Adrenal gland (tissue), 12 donors: Measurements from ENCODE around the gene SDK2. TPM values are rescaled to one million over a fixed set of nuclear protein-coding genes. Genes with fewer than 3 reads are reported as not detected.

Experiments used
- DNase-seq, 7 donors: peaks; one replicate each; pipeline ENCODE4 v3.0.0-alpha.2; 2019 to 2020
- H3K27ac ChIP-seq, 5 donors: fragments of 200-600 bp; sonication (generic) in 4 of 5; 1 replicate in 3 of 5; 2 replicates in 2 of 5; pipeline versions ENCODE4 v1.5.1 to v1.8.0; 2016 to 2020; ENCODE audit warnings: mild to moderate bottlenecking in 1 of 5
- H3K27me3 ChIP-seq: fragments of 200-600 bp; 2 replicates; pipeline ENCODE4 v1.8.0; 2021
- H3K36me3 ChIP-seq, 2 donors: fragments of 200-600 bp; replicated peaks in 1 of 2; 1 replicate in 1 of 2; 2 replicates in 1 of 2; pipeline versions ENCODE4 v1.5.1 to v1.8.0; 2018 to 2022
- H3K4me1 ChIP-seq, 2 donors: fragments of 200-600 bp; replicated peaks in 1 of 2; 1 replicate in 1 of 2; 2 replicates in 1 of 2; pipeline versions ENCODE4 v1.5.1 to v1.8.0; 2018 to 2021
- H3K4me3 ChIP-seq, 4 donors: fragments of 200-600 bp; sonication (generic) in 3 of 4; one replicate each; pipeline ENCODE4 v1.5.1; 2016 to 2018
- H3K9me3 ChIP-seq, 3 donors: fragments of 200-600 bp; sonication (generic) in 1 of 3; replicated peaks in 1 of 3; 1 replicate in 2 of 3; 2 replicates in 1 of 3; pipeline versions ENCODE4 v1.5.1 to v1.8.0; 2016 to 2021
- POLR2A ChIP-seq, 2 donors: fragments of 450-650 bp; IDR thresholded peaks; one replicate each; pipeline ENCODE4 v1.6.1; 2017; ENCODE audit warnings: antibody characterized with exemption in 2 of 2, mild to moderate bottlenecking in 2 of 2, moderate library complexity in 1 of 2
- WGBS, 4 donors: extraction: QIAGEN DNeasy Blood & Tissue Kit in 2 of 4; methylation state at CpG; one replicate each; pipeline versions ENCODE4 v1.1.5 to v1.1.7; 2013 to 2017; 5-methylcytosine and 5-hydroxymethylcytosine counted together
- intact Hi-C, 2 donors: fragments of 100-400 bp; cut with DNase I; formaldehyde crosslinking; loops; one replicate each; pipeline versions ENCODE4 v1.14.1 to v1.15.0; 2022 to 2023
- polyA plus RNA-seq, 3 donors: library from polyadenylated mRNA; stranded (reverse); fragments of 200-250 nt in 2 of 3; fragments of 350-450 nt in 1 of 3; fragmentation: Illumina TruSeq in 1 of 3; extraction: RNeasy Lipid Tissue Mini Kit (QIAGEN cat#74804) in 1 of 3; gene quantifications; one replicate each; pipeline ENCODE4 v1.2.3, GENCODE V29; 2013 to 2014
- total RNA-seq, 9 donors: library from RNA; depleted of rRNA in 4 of 9; stranded (reverse); fragments of >200 nt in 4 of 9; fragments of 120-200 nt in 1 of 9; fragmentation: NEBNext Ultra II Directional in 1 of 9; extraction: Animal tissue kit (Norgen Biotek cat#: 25700) in 1 of 9; gene quantifications; one replicate each; pipeline versions ENCODE4 v1.1.0 to v1.2.4, GENCODE V29; 2013 to 2023
- TF ChIP-seq, protein P1 (sequence below), 6 experiments: fragments of 450-650 bp in 4 of 6; fragments of 200-600 bp in 2 of 6; sonication (generic) in 1 of 6; IDR thresholded peaks; 1 replicate in 5 of 6; 2 replicates in 1 of 6; pipeline versions ENCODE4 v1.5.1 to v1.8.0; 2016 to 2021; ENCODE audit warnings: antibody characterized with exemption in 6 of 6, mild to moderate bottlenecking in 2 of 6, moderate library complexity in 1 of 6
- donor health status: healthy with polysubstance abuse.
- donor health status: Bipolar disorder and iron deficiency.
- donor health status: DM: yes; HTN: yes; CAD: no.
- donor health status: DM: no; HTN: no; CAD: no.
- donor health status: DM: no; HTN: no; CAD: no.
- donor health status: DM: yes; HTN: yes; CAD: no.

Gene SDK2
- total and polyA plus RNA-seq, 12 donors, result 0.27 to 2.1 (median 0.84) TPM

DNA sequence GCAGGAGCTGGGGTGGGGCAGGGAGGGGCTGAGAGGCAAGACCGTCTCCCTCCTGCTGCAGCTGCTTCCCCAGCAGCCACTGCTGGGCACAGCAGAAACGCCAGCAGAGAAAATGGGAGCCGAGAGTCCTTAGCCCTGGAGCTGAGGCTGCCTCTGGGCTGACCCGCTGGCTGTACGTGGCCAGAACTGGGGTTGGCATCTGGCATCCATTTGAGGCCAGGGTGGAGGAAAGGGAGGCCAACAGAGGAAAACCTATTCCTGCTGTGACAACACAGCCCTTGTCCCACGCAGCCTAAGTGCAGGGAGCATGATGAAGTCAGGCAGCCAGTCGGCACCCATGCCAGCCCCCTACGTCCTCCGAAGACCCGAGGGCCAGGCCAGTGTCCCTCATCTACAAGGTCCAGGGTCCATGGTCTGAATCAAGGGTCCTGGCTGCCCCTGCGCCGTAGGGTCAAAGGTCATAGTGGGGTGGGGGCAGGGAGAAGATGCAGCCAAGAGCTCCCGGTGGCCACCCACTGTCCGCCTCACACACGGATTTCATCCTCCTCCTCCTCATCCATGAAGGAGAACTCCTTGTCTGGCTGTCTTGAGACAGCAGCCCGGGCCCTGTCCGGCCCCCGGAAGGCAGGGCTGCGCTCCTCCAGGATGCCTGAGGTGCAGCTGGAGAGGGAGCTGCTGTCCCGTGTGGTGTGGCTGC is 359.2 kb downstream of the SDK2 start:
- intact Hi-C loops, result no loop called here
- H3K9me3 ChIP-seq, result no peaks in the 10 kb centered on the region
- peaks cover 0 to 28% of the 10 kb centered on the region in 2 donors for H3K36me3 ChIP-seq
- TF ChIP-seq, protein P1, sequence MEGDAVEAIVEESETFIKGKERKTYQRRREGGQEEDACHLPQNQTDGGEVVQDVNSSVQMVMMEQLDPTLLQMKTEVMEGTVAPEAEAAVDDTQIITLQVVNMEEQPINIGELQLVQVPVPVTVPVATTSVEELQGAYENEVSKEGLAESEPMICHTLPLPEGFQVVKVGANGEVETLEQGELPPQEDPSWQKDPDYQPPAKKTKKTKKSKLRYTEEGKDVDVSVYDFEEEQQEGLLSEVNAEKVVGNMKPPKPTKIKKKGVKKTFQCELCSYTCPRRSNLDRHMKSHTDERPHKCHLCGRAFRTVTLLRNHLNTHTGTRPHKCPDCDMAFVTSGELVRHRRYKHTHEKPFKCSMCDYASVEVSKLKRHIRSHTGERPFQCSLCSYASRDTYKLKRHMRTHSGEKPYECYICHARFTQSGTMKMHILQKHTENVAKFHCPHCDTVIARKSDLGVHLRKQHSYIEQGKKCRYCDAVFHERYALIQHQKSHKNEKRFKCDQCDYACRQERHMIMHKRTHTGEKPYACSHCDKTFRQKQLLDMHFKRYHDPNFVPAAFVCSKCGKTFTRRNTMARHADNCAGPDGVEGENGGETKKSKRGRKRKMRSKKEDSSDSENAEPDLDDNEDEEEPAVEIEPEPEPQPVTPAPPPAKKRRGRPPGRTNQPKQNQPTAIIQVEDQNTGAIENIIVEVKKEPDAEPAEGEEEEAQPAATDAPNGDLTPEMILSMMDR (IDR thresholded peaks at IDR 0.05), result no peak
- no peak for TF ChIP-seq POLR2A (IDR thresholded peaks at IDR 0.05)
- H3K27ac ChIP-seq, result peak overlapping the region in 3 of 5 donors; percentile 24 to 96 (median 79)
- peaks cover 27 to 76% of the 10 kb centered on the region in 2 donors for H3K4me1 ChIP-seq
- no peak overlapping the region for H3K4me3 ChIP-seq
- no peaks in the 10 kb centered on the region for H3K27me3 ChIP-seq
- peak in 1 of 7 donors; percentile 63 for DNase-seq
- 65 to 73% (median 67%) methylated on average over 4 to 20 of the region's 20 CpGs for WGBS, 4 donors
